Measurements from ENCODE around the gene SHFL.

The SHFL gene

DNA sequence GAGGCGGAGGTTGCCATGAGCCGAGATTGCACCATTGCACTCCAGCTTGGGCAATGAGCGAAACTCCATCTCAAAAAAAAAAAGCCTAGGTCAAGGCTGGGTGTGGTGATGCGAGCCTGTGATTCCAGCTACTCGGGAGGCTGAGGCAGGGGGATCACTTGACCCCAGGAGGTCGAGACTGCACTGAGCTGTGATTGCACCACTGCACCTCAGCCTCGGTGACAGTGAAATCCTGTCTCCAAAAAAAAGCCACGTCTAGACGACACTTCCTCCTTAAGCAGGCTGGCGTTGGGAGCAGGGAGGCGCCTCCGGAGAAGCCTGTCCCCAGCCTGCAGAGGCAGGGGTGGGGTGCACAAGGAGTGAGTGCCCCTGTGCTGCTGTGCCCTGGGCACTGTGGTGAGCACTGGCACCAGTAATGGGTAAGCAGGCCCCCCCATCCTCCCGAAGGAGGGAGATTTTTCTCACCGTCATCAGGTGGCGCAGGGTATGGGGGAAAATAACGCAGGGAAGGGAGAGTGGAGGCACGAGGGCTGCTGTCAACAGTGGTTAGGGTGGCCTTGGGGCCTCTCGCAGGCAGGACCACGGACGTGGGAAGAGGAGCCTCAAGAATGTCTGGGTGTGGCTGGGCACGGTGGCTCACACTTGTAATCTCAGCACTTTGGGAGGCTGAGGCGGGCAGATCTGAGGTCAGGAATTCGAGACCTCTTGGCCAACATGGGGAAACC lies 26.1 kb downstream of the SHFL start:
- no peaks in the 10 kb centered on the region for H3K9me3 Mint-ChIP-seq
- peaks cover 12% of the 10 kb centered on the region for H3K36me3 Mint-ChIP-seq
- H3K27me3 Mint-ChIP-seq, result no peaks in the 10 kb centered on the region
- H3K4me3 Mint-ChIP-seq, result peak overlapping the region; percentile 66
- peak overlapping the region; percentile 93 for H3K27ac Mint-ChIP-seq
- peaks cover 50% of the 10 kb centered on the region for H3K4me1 Mint-ChIP-seq

DNA sequence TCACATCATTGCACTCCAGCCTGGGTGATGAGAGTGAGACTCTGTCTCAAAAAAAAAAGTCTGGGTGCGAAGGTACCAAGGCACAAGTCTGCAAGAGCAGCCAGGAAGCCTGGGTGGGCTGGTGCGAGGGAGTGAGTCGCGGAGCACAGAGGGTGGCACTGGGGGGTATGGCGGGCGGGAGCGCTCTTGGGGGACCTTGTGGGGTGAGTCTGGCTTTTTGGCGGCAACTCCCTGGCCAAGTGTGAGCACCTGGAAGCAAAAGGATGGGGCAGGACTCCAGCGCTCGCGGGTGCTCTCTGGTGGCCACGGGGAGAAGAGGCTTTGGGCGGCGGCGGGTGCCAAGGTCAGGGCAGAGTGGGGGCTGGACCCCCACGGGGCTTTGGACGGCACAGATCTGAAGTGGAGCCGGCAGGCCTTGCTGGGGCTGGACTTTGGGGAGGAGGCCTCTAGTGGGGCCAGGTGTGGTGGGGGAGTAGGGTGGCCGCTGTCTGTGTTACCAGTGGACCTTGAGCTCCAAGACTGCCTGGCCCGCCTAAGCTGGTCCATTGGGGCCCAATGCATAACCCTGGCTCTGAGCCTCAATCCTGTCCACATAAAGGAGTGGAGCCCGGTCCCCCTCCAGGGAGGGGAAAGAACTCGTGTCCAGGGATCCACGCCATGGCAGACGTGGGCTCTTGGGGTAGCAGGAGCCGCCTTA lies 26.9 kb downstream of the SHFL start:
- Mint-ChIP-seq H3K4me1 (peaks cover 47% of the 10 kb centered on the region), H3K27ac (peak overlapping the region; percentile 94)

DNA sequence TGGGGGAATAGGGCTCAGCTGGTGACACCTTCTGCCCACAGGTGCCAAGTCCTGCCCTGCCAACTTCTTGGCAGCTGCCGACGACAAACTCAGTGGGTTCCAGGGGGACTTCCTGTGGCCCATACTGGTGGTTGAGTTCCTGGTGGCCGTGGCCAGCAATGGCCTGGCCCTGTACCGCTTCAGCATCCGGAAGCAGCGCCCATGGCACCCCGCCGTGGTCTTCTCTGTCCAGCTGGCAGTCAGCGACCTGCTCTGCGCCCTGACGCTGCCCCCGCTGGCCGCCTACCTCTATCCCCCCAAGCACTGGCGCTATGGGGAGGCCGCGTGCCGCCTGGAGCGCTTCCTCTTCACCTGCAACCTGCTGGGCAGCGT lies 27.5 kb downstream of the SHFL start:
- H3K27me3 Mint-ChIP-seq, result no peaks in the 10 kb centered on the region
- H3K27ac Mint-ChIP-seq, result peak overlapping the region; percentile 30
- peak overlapping the region; percentile 11 for H3K4me3 Mint-ChIP-seq
- peaks cover 45% of the 10 kb centered on the region for H3K4me1 Mint-ChIP-seq
- peaks cover 10% of the 10 kb centered on the region for H3K36me3 Mint-ChIP-seq
- no peaks in the 10 kb centered on the region for H3K9me3 Mint-ChIP-seq

More for the DNA sequence above, 26.9 kb downstream of the SHFL start:
- H3K27me3 Mint-ChIP-seq, result no peaks in the 10 kb centered on the region
- H3K9me3 Mint-ChIP-seq, result no peaks in the 10 kb centered on the region
- H3K36me3 Mint-ChIP-seq, result peaks cover 10% of the 10 kb centered on the region
- H3K4me3 Mint-ChIP-seq, result peak overlapping the region; percentile 66

DNA sequence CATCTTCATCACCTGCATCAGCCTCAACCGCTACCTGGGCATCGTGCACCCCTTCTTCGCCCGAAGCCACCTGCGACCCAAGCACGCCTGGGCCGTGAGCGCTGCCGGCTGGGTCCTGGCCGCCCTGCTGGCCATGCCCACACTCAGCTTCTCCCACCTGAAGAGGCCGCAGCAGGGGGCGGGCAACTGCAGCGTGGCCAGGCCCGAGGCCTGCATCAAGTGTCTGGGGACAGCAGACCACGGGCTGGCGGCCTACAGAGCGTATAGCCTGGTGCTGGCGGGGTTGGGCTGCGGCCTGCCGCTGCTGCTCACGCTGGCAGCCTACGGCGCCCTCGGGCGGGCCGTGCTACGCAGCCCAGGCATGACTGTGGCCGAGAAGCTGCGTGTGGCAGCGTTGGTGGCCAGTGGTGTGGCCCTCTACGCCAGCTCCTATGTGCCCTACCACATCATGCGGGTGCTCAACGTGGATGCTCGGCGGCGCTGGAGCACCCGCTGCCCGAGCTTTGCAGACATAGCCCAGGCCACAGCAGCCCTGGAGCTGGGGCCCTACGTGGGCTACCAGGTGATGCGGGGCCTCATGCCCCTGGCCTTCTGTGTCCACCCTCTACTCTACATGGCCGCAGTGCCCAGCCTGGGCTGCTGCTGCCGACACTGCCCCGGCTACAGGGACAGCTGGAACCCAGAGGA lies 28.0 kb downstream of the SHFL start:
- H3K36me3 Mint-ChIP-seq, result peaks cover 10% of the 10 kb centered on the region
- peak overlapping the region; percentile 26 for H3K4me3 Mint-ChIP-seq
- no peaks in the 10 kb centered on the region for H3K27me3 Mint-ChIP-seq
- peak overlapping the region; percentile 62 for H3K27ac Mint-ChIP-seq
- peaks cover 45% of the 10 kb centered on the region for H3K4me1 Mint-ChIP-seq
- no peaks in the 10 kb centered on the region for H3K9me3 Mint-ChIP-seq

DNA sequence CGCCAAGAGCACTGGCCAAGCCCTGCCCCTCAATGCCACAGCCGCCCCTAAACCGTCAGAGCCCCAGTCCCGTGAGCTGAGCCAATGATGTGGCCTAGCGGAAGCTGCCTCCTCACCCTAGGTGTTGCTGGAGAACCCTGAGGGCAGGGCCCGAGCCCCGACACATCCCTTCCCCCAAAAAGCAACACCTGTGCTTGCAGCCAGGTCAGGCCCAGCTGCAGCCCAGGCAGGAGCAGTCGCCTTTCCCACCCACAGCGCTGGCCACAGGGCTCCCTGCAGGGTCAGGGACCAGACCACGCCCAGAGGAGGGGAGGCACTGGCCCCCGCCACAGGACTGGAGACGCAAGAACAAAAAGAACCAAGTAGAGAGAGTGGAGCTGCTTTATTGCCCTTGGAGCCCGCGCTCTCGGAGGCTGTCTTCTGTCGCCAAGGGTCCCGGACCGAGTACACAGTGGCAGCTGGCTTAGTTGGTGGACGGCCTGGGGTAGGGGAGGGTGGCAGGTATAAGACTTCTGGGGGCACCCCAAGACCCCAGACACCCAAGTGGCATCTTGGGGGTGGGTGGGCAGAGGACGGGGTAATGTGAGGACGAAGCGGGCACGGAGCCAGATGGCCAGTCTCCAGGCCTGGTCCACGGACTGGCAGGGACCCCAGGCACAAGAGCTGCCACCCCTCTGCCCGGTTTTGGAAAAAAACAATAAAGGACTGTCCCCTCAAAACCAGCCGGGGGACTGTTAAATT lies 28.7 kb downstream of the SHFL start:
- peak overlapping the region; percentile 36 for H3K4me3 Mint-ChIP-seq
- H3K27ac Mint-ChIP-seq, result peak overlapping the region; percentile 62
- H3K36me3 Mint-ChIP-seq, result peaks cover 10% of the 10 kb centered on the region
- H3K27me3 Mint-ChIP-seq, result no peaks in the 10 kb centered on the region
- peaks cover 42% of the 10 kb centered on the region for H3K4me1 Mint-ChIP-seq
- no peaks in the 10 kb centered on the region for H3K9me3 Mint-ChIP-seq

DNA sequence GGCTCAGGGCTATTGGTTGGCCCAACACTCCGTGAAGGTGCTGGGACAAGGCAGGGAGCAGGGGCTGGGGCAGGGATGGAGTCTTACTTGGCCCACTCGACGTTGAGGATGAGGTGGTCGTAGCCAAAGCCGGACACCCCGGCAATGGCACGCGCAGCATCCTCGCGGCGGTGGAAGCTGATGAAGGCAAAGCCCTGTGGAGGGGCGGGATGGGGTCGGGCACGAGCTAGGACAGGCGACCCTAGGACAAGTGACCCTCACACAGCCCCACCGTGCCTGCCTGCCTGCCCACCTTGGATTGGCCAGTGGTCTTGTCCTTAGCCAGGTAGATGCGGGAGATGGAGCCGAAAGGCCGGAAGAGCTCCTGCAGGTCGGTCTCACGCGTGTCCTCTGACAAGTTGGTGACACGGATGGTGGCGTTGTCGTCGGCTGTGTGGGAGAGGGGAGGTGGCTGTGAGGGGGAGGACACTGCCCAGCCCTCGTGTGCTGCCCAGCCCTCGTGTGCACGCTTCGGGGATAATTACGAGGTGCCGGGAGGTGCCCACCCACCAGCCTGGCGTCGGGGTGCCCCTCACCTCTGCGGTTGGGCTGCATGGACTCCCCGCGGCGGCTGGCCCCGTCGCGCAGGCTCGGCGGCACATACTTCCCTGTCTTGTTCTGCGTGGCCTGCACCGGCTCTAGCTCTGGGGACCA lies 29.4 kb downstream of the SHFL start:
- H3K27ac Mint-ChIP-seq, result peak overlapping the region; percentile 92
- H3K9me3 Mint-ChIP-seq, result no peaks in the 10 kb centered on the region
- peaks cover 42% of the 10 kb centered on the region for H3K4me1 Mint-ChIP-seq
- H3K4me3 Mint-ChIP-seq, result peak overlapping the region; percentile 19
- H3K36me3 Mint-ChIP-seq, result peaks cover 9% of the 10 kb centered on the region
- H3K27me3 Mint-ChIP-seq, result no peaks in the 10 kb centered on the region

DNA sequence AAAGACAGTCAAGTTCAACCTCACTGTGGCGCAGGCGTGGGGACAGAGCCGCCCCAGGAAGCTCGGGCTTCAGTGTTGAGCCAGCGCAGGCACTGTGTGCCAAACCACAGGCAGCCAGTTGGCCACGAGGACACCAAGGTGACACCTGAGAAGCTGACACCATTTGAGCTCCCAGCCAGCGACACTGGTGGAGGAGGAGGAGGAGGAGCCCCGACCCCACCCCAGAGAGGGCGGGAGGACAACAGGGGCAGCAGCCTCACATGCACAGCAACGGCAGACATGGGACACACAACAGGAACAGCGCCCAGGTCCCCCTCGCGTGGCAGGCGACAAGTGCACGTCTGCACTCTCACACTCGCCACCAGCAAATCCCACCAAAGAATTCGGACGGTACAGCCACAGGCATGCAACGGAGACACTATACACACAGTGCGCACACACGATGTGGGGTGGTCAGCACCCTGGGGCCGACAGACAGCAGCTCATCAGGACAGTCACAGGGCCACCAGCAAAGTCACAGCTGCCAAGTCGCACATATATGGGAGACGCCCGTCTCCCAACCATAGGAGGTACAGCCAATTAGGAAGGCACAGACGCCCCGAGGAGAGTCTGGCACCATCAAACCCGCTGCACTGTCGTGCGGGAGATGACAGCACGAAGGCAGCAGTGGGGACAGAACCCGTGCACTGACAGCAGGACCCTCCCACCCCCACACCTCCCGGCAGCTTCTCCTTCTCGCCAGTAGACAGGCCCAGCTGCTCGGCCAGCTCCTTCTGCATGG lies 30.2 kb downstream of the SHFL start:
- no peaks in the 10 kb centered on the region for H3K27me3 Mint-ChIP-seq
- peaks cover 38% of the 10 kb centered on the region for H3K4me1 Mint-ChIP-seq
- H3K4me3 Mint-ChIP-seq, result peak overlapping the region; percentile 49
- H3K27ac Mint-ChIP-seq, result peak overlapping the region; percentile 92
- peaks cover 7% of the 10 kb centered on the region for H3K36me3 Mint-ChIP-seq
- H3K9me3 Mint-ChIP-seq, result no peaks in the 10 kb centered on the region

DNA sequence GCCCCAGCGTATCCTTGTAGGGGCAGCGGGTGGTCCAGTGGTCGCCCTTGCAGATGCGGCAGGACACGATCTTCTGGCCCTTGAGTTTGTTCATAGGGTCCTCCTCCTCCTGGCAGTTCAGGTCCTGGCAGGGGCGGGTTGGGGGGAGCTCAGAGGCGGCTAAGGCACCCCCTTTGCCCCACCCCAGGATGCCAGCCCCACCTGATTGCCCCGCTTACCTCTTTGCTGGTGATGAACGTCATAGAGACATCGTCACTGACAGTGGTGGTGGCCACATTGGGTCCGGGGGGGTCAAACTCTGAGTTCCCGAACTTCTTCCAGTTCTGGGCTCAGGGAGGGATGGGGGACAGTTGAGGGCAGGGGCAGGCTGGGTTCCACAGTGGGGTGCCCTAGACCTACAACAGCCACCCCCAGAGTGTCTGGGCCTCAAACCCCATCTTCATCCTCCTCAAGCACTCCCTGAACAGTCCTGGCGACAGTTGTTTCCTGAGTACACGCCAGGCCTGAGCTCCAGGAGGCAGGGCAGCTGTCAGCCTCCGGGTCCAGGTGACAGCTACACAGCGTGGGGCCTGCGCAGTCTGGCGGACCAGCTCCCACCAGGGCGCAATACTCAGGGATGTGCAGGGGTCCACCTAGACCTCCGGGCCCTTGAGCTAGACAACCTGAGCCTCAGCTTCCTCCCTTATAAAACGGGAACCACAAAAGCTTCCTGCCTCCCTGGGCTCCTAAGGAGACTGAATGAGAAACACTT lies 30.9 kb downstream of the SHFL start:
- Mint-ChIP-seq H3K36me3 (peaks cover 7% of the 10 kb centered on the region), H3K27ac (peak overlapping the region; percentile 92), H3K4me1 (peaks cover 32% of the 10 kb centered on the region)

DNA sequence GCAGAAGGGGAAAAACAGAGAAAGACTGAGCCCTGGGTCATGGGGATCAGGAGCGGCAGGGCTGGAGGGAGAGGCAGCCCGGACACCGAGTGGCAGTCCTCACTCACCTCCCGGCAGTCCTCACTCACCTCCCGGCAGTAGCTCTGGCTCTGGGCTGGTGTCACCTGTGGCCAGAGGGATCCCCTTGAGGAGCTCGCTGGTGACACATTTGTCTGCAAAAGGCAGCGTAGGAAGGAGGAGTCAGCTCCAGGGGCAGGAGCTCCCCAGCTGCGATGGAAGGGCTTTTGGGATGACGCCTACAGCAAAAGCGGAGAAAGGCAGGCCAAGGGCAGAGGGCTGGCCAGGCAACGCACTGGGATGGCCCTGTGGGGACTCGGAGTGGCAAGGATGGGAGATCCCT lies 32.8 kb downstream of the SHFL start:
- H3K4me1 Mint-ChIP-seq, result peaks cover 19% of the 10 kb centered on the region
- peaks cover 7% of the 10 kb centered on the region for H3K36me3 Mint-ChIP-seq
- H3K9me3 Mint-ChIP-seq, result no peaks in the 10 kb centered on the region
- peak overlapping the region; percentile 90 for H3K27ac Mint-ChIP-seq
- H3K4me3 Mint-ChIP-seq, result peak overlapping the region; percentile 95
- H3K27me3 Mint-ChIP-seq, result no peaks in the 10 kb centered on the region

More for the DNA sequence above, 30.9 kb downstream of the SHFL start:
- peak overlapping the region; percentile 19 for H3K4me3 Mint-ChIP-seq
- H3K27me3 Mint-ChIP-seq, result no peaks in the 10 kb centered on the region
- H3K9me3 Mint-ChIP-seq, result no peaks in the 10 kb centered on the region

DNA sequence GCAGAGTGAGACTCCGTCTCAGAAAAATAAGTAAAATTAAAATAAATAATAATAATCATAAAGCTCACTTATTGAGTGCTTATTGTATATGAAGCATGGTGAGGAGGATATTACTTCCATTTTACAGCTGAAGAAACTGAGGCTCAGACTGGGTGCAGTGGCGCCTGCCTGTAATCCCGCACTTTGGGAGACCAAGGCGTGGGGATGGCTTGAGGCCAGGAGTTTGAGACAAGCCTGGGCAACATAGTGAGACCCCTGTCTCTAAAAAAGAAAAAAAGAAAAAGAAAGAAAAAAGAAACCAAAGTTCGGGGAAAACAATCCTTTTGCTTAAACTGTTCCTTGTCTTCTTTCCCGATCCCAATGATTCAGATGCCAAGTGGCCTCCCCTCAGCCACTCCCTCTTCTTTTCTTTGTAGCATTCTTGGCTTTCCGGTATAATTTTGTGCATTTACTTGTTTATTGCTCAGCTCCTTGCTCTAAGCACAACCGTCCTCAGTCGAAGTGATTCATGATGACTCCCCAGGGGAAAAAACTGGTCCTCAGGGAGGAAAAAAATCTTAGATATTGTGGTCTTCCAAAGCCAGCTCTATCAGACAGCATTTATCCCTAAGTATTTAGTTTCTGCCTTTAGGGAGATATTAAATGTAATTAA lies 34.5 kb downstream of the SHFL start:
- no peak overlapping the region for H3K4me3 Mint-ChIP-seq
- H3K9me3 Mint-ChIP-seq, result no peaks in the 10 kb centered on the region
- peaks cover 7% of the 10 kb centered on the region for H3K36me3 Mint-ChIP-seq
- H3K4me1 Mint-ChIP-seq, result peaks cover 19% of the 10 kb centered on the region
- no peaks in the 10 kb centered on the region for H3K27me3 Mint-ChIP-seq
- H3K27ac Mint-ChIP-seq, result no peak overlapping the region

DNA sequence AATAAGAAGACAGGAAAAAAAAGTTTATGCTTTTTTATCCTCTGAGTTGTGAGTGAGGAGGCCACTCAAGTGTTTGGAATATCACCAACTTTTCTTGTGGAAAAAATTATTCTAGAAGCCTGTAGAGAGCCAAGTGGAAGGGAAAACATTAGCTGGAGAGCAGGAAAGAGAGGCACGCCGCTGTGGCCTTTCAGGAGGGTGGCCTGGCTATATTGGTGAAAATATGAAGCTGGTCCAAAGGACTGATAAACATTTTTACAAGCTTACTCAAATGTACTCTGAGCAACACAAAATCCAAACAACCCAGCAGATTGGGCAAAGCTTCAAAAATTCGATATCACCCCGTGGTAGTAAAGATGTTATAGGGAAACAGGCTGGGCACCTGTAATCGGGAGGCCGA lies 35.9 kb downstream of the SHFL start:
- Mint-ChIP-seq H3K4me3 (no peak overlapping the region), H3K4me1 (peaks cover 9% of the 10 kb centered on the region), H3K27ac (no peak overlapping the region), H3K36me3 (no peaks in the 10 kb centered on the region), H3K9me3 (no peaks in the 10 kb centered on the region), H3K27me3 (no peaks in the 10 kb centered on the region)

DNA sequence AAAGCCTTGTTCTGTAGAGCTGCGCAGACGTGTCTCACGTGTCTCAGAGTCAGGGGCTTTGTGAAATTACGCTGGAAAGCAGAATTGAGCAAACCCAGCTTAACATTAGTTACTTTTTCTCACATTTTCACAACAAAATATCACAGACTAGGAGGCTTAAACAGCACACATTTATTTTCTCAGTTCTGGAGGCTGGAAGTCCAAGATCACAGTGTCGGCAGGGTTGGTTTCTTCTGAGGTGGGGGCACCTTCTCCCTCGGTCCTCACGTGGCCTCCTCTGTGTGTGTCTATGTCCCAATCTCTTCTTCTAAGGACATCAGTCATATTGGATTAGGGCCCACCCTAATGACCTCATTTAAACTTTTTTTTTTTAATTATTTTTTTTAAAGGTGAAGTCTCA lies 38.3 kb downstream of the SHFL start:
- Mint-ChIP-seq H3K27me3 (no peaks in the 10 kb centered on the region), H3K9me3 (no peaks in the 10 kb centered on the region), H3K27ac (no peak overlapping the region), H3K4me3 (no peak overlapping the region), H3K4me1 (peaks cover 5% of the 10 kb centered on the region), H3K36me3 (no peaks in the 10 kb centered on the region)

DNA sequence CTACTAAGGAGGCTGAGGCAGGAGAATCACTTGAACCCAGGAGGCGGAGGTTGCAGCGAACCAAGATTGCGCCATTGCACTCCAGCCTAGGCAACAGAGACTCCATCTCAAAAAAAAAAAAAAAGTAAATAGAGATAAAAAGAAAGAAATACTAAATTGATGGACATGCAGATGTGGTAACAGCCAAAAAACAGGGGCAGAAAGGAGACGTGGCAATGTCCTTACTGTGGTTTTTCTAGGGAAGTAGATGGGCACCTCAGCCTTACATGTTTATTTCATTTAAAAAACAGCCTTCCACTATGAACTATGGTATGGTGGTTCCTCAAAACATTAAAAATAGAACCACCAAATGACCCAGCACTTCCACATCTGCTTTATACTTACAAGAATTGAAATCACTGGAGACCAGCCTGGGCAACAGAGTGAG lies 40.1 kb downstream of the SHFL start:
- Mint-ChIP-seq H3K4me1 (no peaks in the 10 kb centered on the region), H3K27me3 (no peaks in the 10 kb centered on the region), H3K4me3 (no peak overlapping the region), H3K27ac (no peak overlapping the region), H3K36me3 (peaks cover 3% of the 10 kb centered on the region), H3K9me3 (no peaks in the 10 kb centered on the region)
